GM19351 (cell line): ENCODE measurements around the gene PJA1.
A peak's percentile ranks its signal among the peaks of the same experiment; 100 is the strongest.

Experiments used
- ATAC-seq: cut with Tn5 transposase; IDR thresholded peaks from one replicate; pipeline ENCODE4 v1.9.1; 2021; ENCODE audit warnings: mild to moderate bottlenecking, moderate library complexity; ENCODE audit not compliant: unreplicated experiment

Gene PJA1, protein sequence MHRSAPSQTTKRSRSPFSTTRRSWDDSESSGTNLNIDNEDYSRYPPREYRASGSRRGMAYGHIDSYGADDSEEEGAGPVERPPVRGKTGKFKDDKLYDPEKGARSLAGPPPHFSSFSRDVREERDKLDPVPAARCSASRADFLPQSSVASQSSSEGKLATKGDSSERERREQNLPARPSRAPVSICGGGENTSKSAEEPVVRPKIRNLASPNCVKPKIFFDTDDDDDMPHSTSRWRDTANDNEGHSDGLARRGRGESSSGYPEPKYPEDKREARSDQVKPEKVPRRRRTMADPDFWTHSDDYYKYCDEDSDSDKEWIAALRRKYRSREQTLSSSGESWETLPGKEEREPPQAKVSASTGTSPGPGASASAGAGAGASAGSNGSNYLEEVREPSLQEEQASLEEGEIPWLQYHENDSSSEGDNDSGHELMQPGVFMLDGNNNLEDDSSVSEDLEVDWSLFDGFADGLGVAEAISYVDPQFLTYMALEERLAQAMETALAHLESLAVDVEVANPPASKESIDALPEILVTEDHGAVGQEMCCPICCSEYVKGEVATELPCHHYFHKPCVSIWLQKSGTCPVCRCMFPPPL

DNA sequence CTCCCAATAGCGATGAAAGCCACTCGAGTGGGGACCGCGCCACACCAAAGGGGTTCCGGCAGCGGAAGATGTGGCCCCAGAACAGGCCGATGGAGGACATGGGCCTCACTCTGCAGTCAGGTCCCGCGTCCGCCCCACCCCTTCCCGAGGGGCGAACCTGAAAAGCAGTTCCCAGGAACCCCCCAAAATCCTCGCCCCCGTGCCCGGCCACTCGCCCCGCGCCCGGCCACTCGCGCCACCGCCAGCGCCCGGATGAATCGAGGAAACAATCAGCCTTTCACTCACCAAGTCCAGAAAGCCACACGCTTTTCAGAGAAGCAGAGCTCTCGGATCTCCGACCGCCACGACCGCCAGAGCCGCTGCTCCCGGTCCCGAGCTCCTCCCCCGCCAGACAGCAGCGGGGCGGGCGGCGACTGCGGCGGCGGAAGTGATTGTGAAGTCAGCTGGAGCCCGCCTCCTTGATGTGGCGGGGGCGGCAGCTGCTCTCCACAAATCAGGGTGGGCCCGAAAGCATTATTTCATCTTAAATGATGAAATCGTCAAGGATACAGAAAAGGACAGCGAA lies at the start of gene PJA1:
TSS of gene PJA1 (minus strand) at position 367 of the 565 bp plus-strand sequence. CDS start 2,380 bp downstream, outside the sequence.
- ATAC-seq, result peak; percentile 90

DNA sequence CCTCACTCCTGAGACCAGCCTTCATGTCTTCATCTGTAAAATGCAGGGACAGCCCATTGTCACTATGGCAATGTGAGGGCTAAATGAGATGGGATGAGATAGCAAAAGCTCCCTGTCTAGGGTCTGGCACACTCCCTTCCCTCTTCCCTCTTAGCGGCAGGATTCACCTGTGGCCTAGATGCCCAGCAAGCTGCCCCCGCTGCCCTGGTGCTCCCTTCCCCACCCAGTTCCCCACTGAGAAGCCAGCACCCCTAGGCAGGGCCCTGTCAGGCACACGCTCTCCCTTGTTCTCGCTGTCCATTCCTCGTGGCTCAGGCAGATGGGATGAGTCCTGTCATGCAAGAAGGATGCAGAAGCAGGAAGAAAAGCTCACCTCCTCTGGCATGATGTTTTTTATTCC lies 49.2 kb upstream of the PJA1 start:
- no peak for ATAC-seq

DNA sequence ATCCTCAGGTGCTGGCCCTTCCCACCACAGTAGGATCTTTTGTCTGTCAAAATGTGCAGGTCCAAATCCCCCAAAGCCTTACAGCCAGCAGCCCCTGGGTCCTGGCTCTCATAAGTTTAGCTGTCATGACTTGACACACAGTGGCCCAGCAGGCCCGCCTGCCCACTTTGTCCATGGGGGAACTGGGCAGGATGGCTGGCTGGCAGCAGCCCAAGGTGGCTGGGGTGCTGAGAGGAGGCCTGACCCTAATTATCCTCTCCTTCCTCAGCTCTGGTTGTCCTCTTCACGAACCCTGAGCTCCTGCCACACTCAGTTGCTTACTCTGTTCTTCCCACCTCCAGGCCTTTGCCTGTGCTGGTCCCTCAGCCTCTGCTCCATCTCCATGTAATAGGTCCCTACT lies 46.4 kb upstream of the PJA1 start:
- no peak for ATAC-seq

DNA sequence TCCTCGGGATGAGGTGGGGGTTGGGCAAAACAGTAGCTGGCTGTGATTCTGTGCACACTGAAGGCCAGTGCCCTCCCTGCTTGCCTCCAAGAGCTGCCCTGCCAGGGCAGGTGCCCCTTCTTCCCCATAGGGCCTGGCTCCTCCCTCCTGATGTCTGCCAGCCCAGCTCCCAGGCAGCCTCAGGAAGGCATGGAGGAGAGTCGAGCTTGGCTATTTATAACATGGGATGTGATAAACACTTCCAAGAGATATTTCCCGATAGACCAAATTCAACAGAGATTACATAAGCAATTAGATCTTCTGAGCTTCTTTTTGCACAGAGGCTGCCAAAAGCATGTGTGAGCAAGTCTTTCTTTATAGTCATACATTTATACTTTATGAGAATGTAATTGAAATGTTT lies 45.3 kb upstream of the PJA1 start:
- ATAC-seq, result no peak

DNA sequence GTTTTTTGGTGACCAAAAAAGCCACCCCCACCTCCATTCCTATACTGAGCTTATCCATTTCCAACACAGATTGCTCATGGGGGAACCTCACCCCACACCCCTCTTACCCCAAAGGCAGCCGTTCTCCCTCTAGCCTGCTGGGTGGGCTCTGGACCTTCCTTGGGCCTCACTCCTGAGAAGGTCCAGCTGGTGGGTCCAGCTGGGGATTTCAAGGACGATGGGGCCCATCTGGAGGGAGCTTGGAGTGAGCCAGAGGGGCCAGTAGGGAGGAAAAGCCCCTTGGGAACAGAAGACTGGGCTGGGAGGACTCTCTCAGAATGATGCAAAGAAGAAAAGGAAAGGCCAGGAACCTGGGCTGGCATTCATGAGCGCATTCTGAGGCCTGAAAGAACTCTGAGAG lies 42.0 kb upstream of the PJA1 start:
- ATAC-seq, result no peak

DNA sequence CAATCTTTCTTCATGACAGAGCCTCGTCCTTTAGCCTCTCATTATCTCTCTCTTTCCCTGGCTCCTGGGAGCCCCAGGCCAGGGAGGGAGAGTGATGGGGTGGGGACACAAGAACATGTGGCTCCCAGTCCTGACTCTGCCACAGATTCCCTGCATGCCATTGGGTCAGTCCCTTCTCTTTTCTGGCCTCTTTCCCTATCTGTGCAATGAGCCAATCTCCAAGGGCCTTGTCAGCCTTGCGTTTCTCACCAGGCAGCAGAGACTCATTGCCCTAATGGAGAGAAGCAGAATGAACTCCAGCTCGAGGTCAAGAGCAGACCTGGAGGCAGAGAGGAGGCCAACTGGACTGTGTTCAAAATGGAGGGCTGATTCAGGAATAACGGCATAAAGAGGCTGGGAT lies 38.4 kb upstream of the PJA1 start:
- no peak for ATAC-seq

DNA sequence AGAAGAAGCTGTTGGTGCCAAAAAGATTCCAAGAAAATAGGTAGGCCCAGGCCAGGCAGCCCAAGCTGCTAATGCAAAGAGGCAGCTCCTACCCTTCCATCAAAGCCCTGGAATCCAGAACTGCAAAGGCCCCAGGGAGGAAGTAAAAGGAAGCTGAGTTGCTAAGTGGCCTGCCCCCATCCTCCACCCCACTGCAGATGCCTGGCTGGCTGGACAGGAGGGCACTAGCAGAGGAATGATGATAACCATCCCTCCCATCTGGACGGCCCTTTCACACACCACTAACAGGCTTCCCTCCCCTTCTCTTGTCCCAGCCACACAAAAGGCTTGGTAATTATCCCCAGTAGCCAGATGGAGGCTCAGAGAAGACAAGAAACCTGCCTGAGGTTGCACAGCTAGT lies 32.4 kb upstream of the PJA1 start:
- no peak for ATAC-seq

DNA sequence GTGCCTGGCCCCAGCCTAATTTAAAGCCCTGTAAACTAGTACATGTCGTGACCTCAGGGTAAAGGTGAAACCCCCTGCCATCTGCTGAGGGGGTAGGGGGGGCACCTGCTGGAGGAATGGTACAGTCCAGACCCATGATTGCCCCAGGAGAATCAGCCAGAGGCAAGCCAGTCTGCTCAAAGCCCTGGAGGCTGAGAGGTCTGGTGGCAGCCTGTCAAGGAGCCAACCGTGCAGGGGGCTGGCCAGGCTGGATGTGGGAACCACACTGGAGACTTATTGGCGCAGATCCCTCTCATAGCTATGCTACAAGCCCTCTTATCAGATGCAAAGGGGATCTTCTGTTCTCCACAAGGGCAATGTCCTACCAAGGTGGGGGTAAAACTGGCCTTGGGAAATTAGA lies 31.4 kb upstream of the PJA1 start:
- ATAC-seq, result no peak

DNA sequence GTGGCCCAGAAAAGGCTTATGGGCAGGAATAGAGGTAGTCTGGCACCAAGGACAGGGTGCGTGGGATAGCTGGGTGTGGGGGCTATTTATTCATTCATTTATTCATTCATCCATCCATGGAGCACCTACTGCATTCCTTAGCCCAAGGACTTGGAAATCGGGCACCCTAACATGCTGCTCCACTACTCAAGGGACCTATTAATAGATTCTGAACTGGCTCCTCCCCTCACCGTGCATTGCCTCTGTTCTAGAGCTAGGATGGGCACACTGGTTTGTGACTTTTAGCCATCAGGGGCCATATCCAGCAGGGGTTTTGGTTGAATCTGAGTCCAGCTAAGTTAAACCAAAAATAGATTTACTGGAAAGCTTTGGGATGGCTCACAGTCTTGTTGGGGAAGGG lies 30.6 kb upstream of the PJA1 start:
- ATAC-seq, result no peak

DNA sequence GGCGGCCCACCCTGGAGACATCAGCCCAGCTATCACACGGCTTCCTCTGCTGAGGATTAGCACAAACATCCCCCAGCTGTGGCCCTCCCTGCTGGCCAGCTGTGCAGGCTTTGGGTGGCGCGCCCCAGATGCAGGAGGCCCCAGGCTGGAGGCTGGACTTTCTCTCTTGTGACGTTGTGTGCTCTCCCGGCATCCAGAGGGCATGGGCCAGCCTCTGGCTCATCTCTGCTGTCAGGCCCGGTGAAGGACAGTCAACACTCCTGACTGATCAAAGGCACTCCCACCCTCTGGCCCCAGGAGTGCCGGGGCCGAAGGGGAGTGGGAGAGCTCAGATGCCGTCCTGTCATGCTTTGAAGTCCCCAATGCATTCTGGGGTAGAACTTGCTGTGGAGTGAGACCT lies 29.9 kb upstream of the PJA1 start:
- ATAC-seq, result no peak

DNA sequence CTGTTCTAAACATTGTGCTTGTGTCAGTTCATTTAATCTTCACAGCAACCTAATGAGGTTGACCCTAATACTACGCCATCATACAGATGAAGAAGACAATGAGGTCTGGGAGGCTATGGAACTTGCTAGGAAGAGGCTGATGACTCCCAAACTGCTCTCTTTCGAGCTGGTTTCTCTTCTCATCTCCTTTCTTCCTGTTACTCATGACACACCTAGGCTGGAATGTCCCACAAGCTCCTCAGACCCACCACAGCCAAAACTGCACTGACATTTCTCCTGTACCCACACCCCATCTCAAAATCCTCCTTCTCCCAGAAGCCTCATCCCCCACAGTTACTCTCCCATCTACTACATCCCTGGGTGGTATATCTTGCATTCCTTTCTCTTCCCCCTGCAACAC lies 27.4 kb upstream of the PJA1 start:
- ATAC-seq, result no peak

DNA sequence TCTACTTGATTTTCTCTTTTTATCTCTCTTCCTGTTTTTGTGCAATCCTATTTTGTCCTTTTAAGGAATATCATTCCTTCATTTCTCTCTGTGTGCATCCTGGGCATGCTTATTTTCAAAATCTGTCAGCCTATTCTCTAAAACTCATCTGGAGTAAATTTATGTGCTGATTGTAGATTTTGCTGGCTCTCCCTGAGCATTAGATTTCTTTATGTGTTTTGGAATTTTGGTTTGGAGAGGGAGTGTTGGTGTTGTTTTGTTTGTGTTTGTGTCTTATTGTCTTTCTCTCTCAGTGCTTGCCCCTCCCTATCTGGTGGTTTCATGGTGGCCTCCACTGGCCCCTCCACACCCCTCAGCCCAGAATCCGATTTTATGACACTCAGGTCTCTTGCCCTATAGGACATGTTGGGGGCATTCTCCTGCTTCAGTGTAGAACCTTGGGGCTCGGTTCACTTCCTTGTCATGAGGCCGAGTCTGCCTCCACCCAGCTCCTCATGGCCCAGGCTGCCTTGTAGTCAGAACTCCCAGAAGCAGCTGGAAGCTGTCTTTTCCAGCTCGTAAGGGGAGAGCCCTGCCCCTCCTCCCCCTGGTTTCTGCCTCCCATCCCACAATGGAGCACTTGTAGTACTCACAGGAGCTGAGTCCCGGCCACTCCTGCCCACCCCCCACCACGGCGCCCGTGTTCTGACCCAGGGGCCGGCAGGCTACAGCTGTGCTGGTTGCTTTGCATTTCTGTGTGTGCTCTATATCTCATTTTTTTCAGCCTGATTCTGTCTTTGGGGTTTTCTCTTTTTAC lies 24.5 kb upstream of the PJA1 start:
- ATAC-seq, result no peak

DNA sequence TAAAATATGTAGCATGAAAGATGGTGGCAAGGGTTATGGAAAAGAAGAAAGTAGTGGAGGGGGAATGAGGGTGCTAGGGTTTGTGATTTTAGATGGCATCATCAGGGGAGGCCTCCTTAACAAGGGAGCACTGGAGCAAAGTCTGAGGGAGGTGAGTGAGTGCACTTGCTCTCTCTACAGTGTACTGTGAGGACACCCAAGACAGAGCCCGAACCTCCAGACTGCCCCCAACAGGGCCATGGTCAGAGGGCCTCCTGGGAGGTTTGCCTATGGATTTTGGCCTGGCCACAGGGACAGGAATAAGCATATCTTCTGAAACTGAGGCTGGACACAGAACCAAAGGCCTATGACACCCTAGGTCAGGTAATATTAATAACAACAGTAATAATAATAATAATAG lies 21.4 kb upstream of the PJA1 start:
- no peak for ATAC-seq

DNA sequence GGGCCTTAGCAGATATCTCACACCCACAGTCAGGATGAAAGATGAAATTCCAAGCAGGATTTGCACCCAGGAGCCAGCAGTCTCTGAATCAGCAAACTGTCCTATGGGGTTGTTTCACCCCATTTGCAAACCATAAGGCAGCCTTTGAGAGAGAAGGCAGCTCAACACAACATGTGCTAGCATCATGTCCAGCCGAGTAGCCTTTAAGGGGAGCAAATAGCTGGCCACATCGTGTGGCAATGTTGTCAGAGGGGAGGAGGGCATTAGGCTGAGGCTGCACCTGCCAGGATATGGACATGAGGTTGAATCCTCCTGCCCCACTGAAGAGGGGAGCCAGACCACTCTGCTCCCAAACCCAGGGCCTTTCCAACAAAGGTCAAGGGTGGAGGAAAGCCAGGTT lies 20.6 kb upstream of the PJA1 start:
- no peak for ATAC-seq

DNA sequence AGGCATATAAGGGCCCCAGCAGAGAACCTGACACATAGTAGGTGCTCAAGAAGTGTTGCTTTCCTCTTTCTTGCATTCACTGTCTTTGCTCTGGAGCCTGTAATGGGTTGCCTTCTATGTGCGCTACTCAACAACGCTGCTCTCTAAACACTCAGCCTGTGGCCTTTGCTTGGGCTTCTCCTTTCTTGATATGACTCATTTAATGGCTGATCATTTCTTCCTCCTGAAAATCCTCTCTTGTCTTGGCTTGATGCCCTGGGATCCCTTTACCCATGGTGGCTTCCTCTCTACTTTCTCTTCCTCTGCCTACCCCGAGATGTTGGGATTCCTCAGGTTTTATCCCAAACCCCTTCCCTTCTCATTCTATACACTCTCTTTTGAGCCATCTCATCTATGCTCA lies 19.9 kb upstream of the PJA1 start:
- no peak for ATAC-seq

DNA sequence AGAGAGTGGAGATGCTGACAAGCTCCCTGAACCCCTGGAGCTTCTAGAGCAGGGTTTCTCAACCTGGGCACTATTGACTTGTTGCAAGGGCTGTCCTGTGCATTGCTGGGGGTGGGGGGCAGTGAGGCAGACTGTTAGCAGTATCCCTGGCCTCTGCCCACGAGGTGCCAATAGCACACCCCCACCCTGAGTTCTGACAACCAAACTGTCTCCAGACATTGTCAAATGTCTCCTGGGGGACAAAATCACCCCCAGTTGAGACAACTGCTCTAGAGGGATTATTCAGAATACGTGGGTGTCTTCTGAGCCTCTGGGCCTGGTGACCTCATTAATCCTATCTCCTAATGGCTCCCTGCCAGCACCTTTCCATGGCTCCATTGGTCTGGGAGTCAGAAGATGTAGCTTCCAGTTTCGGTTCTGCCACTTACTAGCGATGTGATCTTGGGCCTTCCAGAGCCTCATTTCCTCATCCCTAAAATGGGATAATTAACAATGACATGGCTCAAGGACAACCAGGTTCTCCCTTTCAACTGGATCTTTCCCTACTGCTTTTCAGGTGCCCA lies 17.6 kb upstream of the PJA1 start:
- no peak for ATAC-seq

DNA sequence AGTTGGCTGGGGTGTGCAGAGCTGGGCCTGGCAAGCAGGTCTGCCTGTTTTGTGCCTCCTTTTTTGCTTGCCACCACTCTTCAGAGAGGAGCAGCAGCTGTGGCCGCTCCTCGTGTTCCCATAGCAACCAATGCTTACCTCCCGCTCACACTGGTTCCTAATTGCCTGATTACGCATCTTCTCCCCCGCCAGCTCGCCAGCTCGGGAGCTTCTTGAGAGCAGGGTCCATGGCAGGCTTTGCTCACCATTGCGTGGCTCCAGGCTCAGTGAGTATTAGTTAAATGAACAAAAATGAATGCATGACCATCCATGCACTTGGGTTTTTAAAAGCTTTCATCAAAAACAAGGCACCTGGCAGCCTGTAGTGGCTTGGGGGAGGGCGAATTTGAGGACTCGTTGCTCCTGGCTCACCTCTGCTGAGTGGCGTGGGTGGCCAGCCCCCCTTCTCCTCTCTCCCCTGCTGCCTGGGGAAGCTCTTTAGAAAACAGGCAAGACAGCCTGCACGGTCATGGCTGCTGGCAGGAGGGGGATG lies 14.2 kb upstream of the PJA1 start:
- no peak for ATAC-seq

DNA sequence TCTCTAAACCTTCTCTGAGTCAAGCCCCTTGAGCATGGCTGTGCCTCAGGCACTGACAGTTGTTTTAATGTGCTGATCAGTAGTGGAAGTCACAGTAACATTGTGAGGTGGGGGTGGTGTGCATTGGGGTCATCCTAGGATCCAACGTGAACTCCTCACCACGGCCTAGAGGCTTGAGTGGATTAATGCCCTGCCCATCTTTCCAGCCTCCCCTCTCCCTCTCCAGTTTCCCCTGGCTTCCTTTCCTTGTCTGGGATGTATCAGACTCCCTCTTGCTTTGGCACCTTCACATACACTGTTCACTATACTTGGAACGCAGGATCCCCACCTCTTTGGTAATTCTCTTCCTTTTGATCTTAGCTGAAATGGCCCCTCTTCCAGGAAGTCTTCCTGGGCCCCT lies 13.3 kb upstream of the PJA1 start:
- ATAC-seq, result no peak

DNA sequence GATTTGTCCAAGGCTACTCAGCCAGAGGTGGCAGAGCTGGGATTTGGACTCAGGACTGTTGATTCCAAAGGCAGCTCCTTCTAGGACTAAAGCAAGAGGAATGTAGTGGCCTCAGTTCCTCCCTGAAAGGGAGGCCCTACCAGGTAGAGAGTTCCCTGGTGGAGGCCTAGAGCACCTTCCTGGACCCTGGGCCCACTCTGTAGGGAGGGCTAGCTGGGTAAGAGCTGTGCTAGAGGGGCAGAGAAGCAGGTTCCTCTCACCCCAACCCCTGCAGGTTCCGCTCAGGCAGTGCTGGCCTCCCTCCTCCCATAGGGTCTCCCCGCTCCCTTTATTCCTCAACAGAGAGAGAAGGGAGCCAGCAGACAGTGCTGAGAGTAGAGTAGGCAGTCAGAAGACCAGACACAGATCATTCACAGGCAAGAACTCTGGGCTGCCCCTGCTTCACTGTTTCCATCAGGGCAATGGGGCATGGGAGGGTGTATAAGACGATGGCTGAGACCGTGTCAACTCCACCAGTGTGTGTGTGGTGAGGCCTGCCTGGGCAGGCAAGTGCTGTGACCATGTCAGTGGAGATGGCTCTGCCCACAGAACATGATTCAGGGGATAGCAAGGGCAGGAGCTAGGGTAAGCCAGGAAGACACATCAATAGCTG lies 12.4 kb upstream of the PJA1 start:
- no peak for ATAC-seq

DNA sequence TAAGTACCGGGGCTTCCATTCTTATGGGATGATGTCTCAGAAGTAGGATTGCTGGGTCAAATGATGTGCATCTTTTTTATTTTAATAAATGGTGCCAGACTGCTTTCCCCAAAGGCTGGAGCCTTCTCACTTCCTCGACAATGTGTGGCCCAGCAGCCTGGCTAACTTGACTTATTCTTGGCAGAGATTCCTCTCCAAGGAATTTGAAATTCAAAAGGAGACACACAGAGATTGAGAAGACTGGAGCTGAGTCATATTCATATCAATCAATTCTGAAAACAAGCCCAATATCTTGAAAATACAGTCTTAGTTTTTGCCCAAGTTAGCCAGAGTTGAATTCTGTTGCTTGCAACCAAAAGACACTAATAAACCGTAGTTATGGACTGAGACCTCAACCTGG lies 10.8 kb upstream of the PJA1 start:
- ATAC-seq, result no peak

DNA sequence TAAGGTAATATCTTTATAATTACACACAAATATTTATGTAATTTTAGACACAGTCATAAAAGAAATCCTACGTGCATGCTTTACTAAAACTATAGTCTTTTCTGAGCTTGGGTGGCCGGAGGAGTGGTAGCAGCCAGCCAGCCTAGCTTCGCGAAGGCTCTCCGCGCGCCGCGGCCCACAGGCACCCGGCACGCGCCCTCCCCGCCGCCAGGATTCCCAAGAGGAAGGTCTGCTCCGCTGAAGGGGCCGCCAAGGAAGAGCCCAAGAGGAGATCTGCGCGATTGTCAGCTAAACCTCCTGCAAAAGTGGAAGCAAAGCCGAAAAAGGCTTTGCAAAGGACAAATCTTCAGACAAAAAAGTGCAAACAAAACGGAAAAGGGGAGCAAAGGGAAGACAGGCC lies 8.7 kb upstream of the PJA1 start:
- ATAC-seq, result no peak
